C4-2B (cell line): ENCODE results near the gene PLA2R1.

Source experiments
- H3K27ac ChIP-seq: fragments of 450-650 bp; 2 replicates; pipeline ENCODE4 v1.5.1; 2017
- CTCF ChIP-seq: fragments of 450-650 bp; conservative IDR thresholded peaks from 2 replicates; pipeline ENCODE4 v1.5.1; 2017; ENCODE audit warnings: mild to moderate bottlenecking
- ZFX ChIP-seq: fragments of 450-650 bp; IDR thresholded peaks from 2 replicates; pipeline ENCODE4 v1.6.1; 2017

PLA2R1 gene

GRCh38 chr2:159925975-159926374 lies 136.4 kb downstream of the PLA2R1 start:
- TF ChIP-seq ZFX = no peak
- TF ChIP-seq CTCF = no peak
- no peak overlapping the region for H3K27ac ChIP-seq

GRCh38 chr2:159922563-159922962 lies 139.9 kb downstream of the PLA2R1 start:
- no peak overlapping the region for H3K27ac ChIP-seq
- TF ChIP-seq ZFX (no peak), CTCF (no peak)

GRCh38 chr2:159921752-159922404 lies 140.5 kb downstream of the PLA2R1 start:
- TF ChIP-seq ZFX (no peak), CTCF (peak; percentile 88)
- no peak overlapping the region for H3K27ac ChIP-seq

- TF ChIP-seq CTCF = no peak
- TF ChIP-seq ZFX = no peak
- H3K27ac ChIP-seq = no peak overlapping the region
These were observed 145.9 kb downstream of the PLA2R1 start for GRCh38 chr2:159916511-159916910.

GRCh38 chr2:159913900-159914299 lies 148.5 kb downstream of the PLA2R1 start:
- H3K27ac ChIP-seq = no peak overlapping the region
- TF ChIP-seq CTCF = no peak
- no peak for TF ChIP-seq ZFX

- TF ChIP-seq CTCF (no peak), ZFX (no peak)
- no peak overlapping the region for H3K27ac ChIP-seq
These were observed 149.8 kb downstream of the PLA2R1 start for GRCh38 chr2:159912580-159912979.

- no peak for TF ChIP-seq ZFX
- no peak for TF ChIP-seq CTCF
- no peak overlapping the region for H3K27ac ChIP-seq
These were observed 151.5 kb downstream of the PLA2R1 start for GRCh38 chr2:159910951-159911350.
